Effector memory CD8-positive, alpha-beta T cell (primary cell): Measurements from ENCODE around the gene ZBTB20.

Experiments
- ATAC-seq: fragments of 150-1000 bp; cut with Tn5 transposase; replicated peaks from 2 replicates; pipeline ENCODE4 v1.10.0; 2021; ENCODE audit warnings: mild to moderate bottlenecking, moderate library complexity
- DNase-seq, 3 experiments: peaks; one replicate each; pipeline ENCODE4 v3.0.0; 2021
- H3K27ac Mint-ChIP-seq, 2 donors: one replicate each; pipeline ENCODE4 v1.8.0; 2022; ENCODE audit warnings: mild to moderate bottlenecking in 2 of 2, mixed read lengths in 2 of 2, moderate library complexity in 2 of 2
- H3K27me3 Mint-ChIP-seq, 2 donors: one replicate each; pipeline ENCODE4 v1.8.0; 2022; ENCODE audit warnings: mixed read lengths in 2 of 2
- H3K36me3 Mint-ChIP-seq: one replicate; pipeline ENCODE4 v1.8.0; 2022; ENCODE audit warnings: mild to moderate bottlenecking, moderate library complexity, mixed read lengths; ENCODE audit not compliant: insufficient read depth
- H3K4me1 Mint-ChIP-seq, 2 donors: one replicate each; pipeline ENCODE4 v1.8.0; 2022; ENCODE audit warnings: low read depth in 2 of 2, mixed read lengths in 2 of 2
- H3K4me3 Mint-ChIP-seq, 2 donors: one replicate each; pipeline ENCODE4 v1.8.0; 2022; ENCODE audit warnings: mild to moderate bottlenecking in 2 of 2, mixed read lengths in 2 of 2, moderate library complexity in 2 of 2
- H3K9me3 Mint-ChIP-seq, 2 donors: one replicate each; pipeline ENCODE4 v1.8.0; 2022; ENCODE audit warnings: mixed read lengths in 2 of 2

The ZBTB20 gene

DNA sequence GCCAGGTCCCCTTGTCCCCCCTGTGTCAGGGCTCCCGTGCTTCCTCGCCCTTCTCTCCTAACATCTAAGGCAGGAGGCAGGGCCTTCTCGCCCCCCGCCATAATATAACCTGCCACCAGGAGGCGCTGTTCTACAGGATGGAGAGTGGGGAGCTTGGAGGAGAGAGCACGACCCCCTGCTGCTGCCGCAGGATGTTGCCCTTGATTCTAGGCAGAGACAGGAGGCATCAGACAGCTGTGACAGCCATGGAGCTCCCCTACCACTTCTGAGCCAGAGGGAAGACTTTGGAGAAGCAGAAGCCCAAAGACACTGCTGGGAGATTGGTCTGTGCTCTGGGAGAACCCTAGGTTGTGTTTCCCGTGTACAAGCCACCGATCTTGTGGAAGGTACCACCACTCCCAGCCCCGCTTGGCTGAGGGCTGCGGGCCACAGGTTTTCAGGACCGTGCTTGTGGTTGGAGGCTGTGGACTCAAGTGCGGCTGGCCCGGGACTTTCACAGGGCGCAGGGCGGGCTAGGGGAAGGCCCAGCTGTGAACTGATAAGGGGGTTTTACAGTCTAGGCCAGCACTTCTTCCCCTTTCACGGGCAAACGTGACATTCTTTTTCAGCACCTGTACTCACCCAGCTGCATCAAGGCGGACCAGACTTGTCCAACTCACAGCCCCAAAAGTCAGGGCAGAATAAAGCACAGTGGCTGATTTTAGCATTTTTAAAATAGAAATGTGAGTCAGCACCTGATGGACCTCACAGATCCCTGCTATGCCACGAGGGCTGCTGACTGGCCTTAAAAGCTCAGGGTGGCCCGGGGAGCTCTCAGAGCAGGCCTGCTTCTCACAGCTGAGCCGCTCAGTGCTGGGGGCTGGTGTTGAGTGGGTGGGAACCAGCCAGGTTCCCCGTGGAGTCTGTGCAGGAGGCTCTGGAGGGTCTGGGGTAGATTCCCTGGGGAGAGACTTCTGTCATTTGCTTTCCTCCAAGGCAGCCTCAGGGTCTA is 855.9 kb downstream of the ZBTB20 start:
- Mint-ChIP-seq H3K4me1 (peaks cover 47 to 67% of the 10 kb centered on the region in 2 donors), H3K9me3 (no peaks in the 10 kb centered on the region), H3K4me3 (peak overlapping the region; percentile 72 to 91), H3K27ac (peak overlapping the region; percentile 97 to 98), H3K27me3 (no peaks in the 10 kb centered on the region), H3K36me3 (peaks cover 18% of the 10 kb centered on the region)
- ATAC-seq (peak; percentile 86), DNase-seq (peak; percentile 94 to 98 (median 97))

- no peaks in the 10 kb centered on the region for H3K27me3 Mint-ChIP-seq
- no peak for DNase-seq
- peaks cover 25 to 45% of the 10 kb centered on the region in 2 donors for H3K4me1 Mint-ChIP-seq
- no peaks in the 10 kb centered on the region for H3K9me3 Mint-ChIP-seq
- H3K4me3 Mint-ChIP-seq, result peak overlapping the region; percentile 75 to 80
- peaks cover 8% of the 10 kb centered on the region for H3K36me3 Mint-ChIP-seq
- ATAC-seq, result no peak
- peak overlapping the region; percentile 98 to 99 for H3K27ac Mint-ChIP-seq
Measured at GRCh38 chr3:114286266-114286665, 860.8 kb downstream of the ZBTB20 start.

DNA sequence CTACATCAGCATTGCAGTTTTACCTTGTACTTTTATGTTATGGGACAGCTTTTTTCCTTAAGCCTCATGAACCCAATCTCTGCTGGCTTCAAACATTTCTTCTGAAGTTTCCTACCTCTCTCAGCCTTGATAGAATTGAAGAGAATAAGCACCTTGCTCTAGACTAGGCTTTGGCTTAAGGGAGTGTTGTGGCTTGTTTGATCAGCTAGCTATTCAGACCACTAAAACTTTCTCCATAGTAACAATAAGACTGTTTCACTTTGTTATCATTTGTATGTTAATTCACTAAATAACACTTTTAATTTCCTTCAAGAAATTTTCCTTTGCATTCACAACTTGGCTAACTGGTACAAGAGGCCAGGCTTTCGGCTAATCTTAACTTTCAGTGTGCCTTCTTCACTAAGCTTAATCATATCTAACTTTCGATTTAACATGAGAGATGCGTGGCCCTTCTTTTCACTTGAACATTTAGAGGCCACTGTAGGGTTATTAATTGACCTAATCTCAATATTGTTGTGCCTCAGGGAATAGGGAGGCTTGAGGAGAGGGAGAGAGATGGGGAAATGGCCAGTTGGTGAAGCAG is 861.3 kb downstream of the ZBTB20 start:
- Mint-ChIP-seq H3K9me3 (no peaks in the 10 kb centered on the region), H3K27me3 (no peaks in the 10 kb centered on the region), H3K27ac (peak overlapping the region; percentile 98 to 99), H3K4me1 (peaks cover 20 to 40% of the 10 kb centered on the region in 2 donors), H3K36me3 (peaks cover 3% of the 10 kb centered on the region), H3K4me3 (peak overlapping the region; percentile 75 to 80)
- DNase-seq (no peak), ATAC-seq (peak; percentile 88)

GRCh38 chr3:114284644-114285043 is 862.4 kb downstream of the ZBTB20 start:
- H3K4me3 Mint-ChIP-seq, result peak overlapping the region in 1 of 2 donors; percentile 80
- peaks cover 14 to 29% of the 10 kb centered on the region in 2 donors for H3K4me1 Mint-ChIP-seq
- no peaks in the 10 kb centered on the region for H3K9me3 Mint-ChIP-seq
- H3K27me3 Mint-ChIP-seq, result no peaks in the 10 kb centered on the region
- H3K36me3 Mint-ChIP-seq, result no peaks in the 10 kb centered on the region
- DNase-seq (no peak), ATAC-seq (no peak)
- peak overlapping the region; percentile 98 to 99 for H3K27ac Mint-ChIP-seq
